ENCODE measurements around the gene PILRA. TPM values are rescaled to one million over a fixed set of nuclear protein-coding genes. Genes with fewer than 3 reads are reported as not detected.

Gene PILRA
- total and polyA plus RNA-seq, 2 of the 8 experiments (the other 6 are each of a cell fraction or from before 2014, with no cell fraction given), result 7.6 to 10.6 TPM

DNA sequence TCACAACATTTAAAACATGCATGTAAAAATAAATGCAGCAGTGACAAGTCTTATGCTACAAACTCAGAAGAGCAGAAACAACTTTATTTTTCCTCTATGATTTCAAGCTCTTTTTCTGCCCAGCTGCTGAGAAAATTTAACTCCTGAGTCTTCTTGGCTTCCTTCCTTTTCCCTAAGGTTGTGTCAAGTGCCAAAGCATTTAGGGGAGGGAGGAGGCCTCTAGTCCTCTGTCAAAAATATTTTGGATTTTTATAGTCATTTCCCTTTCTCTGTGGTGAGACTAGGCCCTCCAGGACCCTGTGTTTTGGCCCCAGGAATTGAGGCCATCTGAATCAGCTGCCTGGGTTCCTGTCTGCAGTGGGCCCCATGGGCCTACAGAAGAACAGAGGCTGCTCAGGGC is 26.4 kb upstream of the PILRA start:
- H3K27ac ChIP-seq (ENCODE audit: low read depth, low read length), result no peak overlapping the region
- no peak overlapping the region for H3K23ac ChIP-seq (ENCODE audit: insufficient read length)
- ChIA-PET POLR2A (ENCODE audit: partially characterized antibody) (interaction anchor here (1.1 to 1.8 kb wide), 4 partner anchors 9 to 82 kb away, joined by 3 to 6 read pairs (median 4); partner anchors contain the start of gene ZCWPW1), CTCF (ENCODE audit: partially characterized antibody) (interaction anchor here (0.8 to 3.6 kb wide), 11 partner anchors 18 to 1467 kb away, joined by 3 to 27 read pairs (median 3); partner anchors contain the start of gene ZCWPW1)
- no peak overlapping the region for H3K18ac ChIP-seq (ENCODE audit: extremely low read depth, low read length)
- no peak overlapping the region for H3K4me3 ChIP-seq (ENCODE audit: extremely low read depth in 1 of 4, insufficient read depth in 2 of 4, low read depth in 3 of 4, low read length in 4 of 4)
- no peak overlapping the region for H2AK5ac ChIP-seq (ENCODE audit: low read depth, low read length)
- H3K9me3 ChIP-seq (ENCODE audit: insufficient read depth in 2 of 2, low read depth in 1 of 2, low read length in 1 of 2), result no peaks in the 10 kb centered on the region
- H3K27me3 ChIP-seq (replicated peaks in 1 of 4; ENCODE audit: control insufficient read depth in 3 of 4, extremely low read depth in 1 of 4, insufficient read depth in 3 of 4, low read length in 3 of 4), result no peaks in the 10 kb centered on the region
- H3K79me2 ChIP-seq (ENCODE audit: control insufficient read depth in 1 of 2, insufficient read depth in 2 of 2, low read length in 2 of 2), result no peaks in the 10 kb centered on the region
- H3K9ac ChIP-seq (replicated peaks in 1 of 4; ENCODE audit: extremely low read depth in 1 of 4, low read depth in 3 of 4, low read length in 3 of 4), result no peak overlapping the region
- no peak overlapping the region for H3K4ac ChIP-seq (replicated peaks; ENCODE audit: insufficient read length, low read depth, low read length)
- H2BK12ac ChIP-seq (ENCODE audit: low read depth, low read length), result no peak overlapping the region
- no peak overlapping the region for H2BK15ac ChIP-seq (ENCODE audit: low read length)
- no peak overlapping the region for H2BK20ac ChIP-seq (ENCODE audit: low read length)
- no peak overlapping the region for H3K4me2 ChIP-seq (ENCODE audit: insufficient read depth in 1 of 2, low read depth in 2 of 2, low read length in 2 of 2)
- no peak overlapping the region for H4K91ac ChIP-seq (replicated peaks; ENCODE audit: insufficient read length, low read length)
- no peak overlapping the region for H2BK5ac ChIP-seq (ENCODE audit: low read depth, low read length)
- no peak overlapping the region for H2BK120ac ChIP-seq (replicated peaks; ENCODE audit: low read depth, low read length)
- no peaks in the 10 kb centered on the region for H3K23me2 ChIP-seq (ENCODE audit: low read depth, low read length)
- no peak overlapping the region for H3K56ac ChIP-seq (replicated peaks; ENCODE audit: insufficient read length, low read depth, low read length)
- peaks cover 2% of the 10 kb centered on the region; the same call in 1 of the 2 replicates for H3K79me1 ChIP-seq (ENCODE audit: low read depth, low read length)
- FAIRE-seq (no peak), DNase-seq (ENCODE audit: low read depth in 1 of 2, low spot score in 2 of 2) (no peak)
- no peak for TF ChIP-seq CREB1 (IDR thresholded peaks at IDR 0.05)
- H4K5ac ChIP-seq (ENCODE audit: insufficient read length, low read depth, low read length), result no peak overlapping the region
- H4K20me1 ChIP-seq (replicated peaks in 1 of 2; ENCODE audit: control insufficient read depth in 1 of 2, insufficient read depth in 2 of 2, low read length in 2 of 2), result peaks cover 0 to 14% of the 10 kb centered on the region in 2 experiments
- H3K14ac ChIP-seq (ENCODE audit: insufficient read length), result no peak overlapping the region
- no peak overlapping the region for H2AFZ ChIP-seq (ENCODE audit: low read length)
- no peak overlapping the region for H4K8ac ChIP-seq (ENCODE audit: extremely low read depth, insufficient read depth, low read length)
- H3K36me3 ChIP-seq (ENCODE audit: control insufficient read depth in 2 of 4, insufficient read depth in 4 of 4, low read length in 3 of 4), result peaks cover 17 to 60% (median 44%) of the 10 kb centered on the region in 4 experiments
- no peaks in the 10 kb centered on the region for H3K4me1 ChIP-seq (replicated peaks in 1 of 4; ENCODE audit: control insufficient read depth in 3 of 4, insufficient read depth in 4 of 4, low read length in 3 of 4)
